Measurements from ENCODE around the gene TTC1.
"Not testable (repeated sequence)": the region's sequence is repeated elsewhere in the genome, so short reads cannot be mapped to it uniquely, and the experiment has no call there.

The TTC1 gene

DNA sequence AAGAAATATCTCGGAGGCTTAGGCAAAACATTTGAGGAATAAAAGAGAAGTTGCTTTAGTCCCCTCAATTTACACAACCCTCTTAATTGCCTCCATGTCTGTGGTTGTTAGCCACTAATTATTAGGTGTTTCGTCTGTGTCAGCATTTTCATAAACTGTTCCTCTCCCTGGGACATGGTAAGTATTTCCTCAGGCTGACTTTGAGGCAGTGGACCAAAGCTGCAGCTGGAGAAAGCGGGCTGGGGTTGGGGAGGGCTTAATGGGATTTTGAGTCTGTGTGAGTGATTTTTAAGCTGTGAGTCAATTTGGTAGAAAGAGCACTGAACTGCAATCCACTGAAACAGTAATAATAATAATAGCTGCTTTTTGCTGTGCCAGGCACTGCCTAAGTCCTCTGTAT lies 13.0 kb upstream of the TTC1 start:
- DNase-seq, result no peak

DNA sequence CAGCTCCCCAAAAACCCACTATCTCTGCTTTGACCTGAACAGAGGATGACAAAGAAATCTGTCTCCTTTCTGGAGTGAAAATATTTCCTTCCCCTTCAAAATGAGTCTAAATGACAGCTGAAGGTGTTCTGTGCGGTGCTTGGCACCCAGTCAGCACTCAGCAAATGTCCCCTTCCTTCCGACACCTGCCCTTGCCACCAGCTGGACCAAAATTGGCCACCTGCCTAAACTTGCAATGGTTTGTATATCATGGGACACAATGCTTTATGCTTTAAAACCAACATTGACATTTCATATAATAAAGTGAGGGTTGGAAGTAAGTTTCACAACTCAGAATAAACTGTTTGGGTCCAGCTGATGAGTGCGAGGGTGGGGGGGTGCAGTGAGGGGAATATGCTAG lies 7.5 kb upstream of the TTC1 start:
- no peak for DNase-seq

GRCh38 chr5:160007514-160007913 lies 1.4 kb upstream of the TTC1 start:
- DNase-seq, result no peak

- peak in 2 of 58 donors; percentile 31 to 44 for DNase-seq
Observed at GRCh38 chr5:160008529-160008876, 436 bp upstream of the TTC1 start.

GRCh38 chr5:160009591-160009989 lies 651 bp downstream of the TTC1 start:
- peak in 1 of 58 donors; percentile 32 for DNase-seq

GRCh38 chr5:160011471-160011870 lies 2.5 kb downstream of the TTC1 start:
- no peak for DNase-seq

DNA sequence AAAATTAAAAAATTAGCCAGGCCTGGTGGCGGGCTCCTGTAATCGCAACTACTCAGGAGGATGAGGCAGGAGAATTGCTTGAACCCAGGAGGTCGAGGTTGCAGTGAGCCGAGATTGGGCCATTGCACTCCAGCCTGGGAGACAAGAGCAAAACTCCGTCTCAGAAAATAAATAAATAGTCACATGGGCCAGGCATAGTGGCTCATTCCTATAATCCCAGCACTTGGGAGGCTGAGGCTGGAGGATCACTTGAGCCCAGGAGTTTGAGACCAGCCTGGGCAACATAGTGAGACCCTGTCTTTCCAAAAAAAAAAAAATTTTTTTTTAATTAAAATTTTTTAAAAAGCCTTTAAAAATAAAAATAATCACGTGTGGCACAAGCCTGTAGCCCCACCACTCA lies 5.3 kb downstream of the TTC1 start:
- not testable (repeated sequence) for DNase-seq

- no peak for DNase-seq
Observed at GRCh38 chr5:160018945-160019625, 10.1 kb downstream of the TTC1 start.

- no peak for DNase-seq
Observed at GRCh38 chr5:160020266-160020770, 11.4 kb downstream of the TTC1 start.

- DNase-seq, result no peak
Observed at GRCh38 chr5:160020964-160021363, 12.0 kb downstream of the TTC1 start.

- peak in 41 of 58 donors; percentile 1 to 74 (median 24) for DNase-seq
Observed at GRCh38 chr5:160021831-160022446, 13.0 kb downstream of the TTC1 start.

- no peak for DNase-seq
Observed at GRCh38 chr5:160023007-160023907, 14.3 kb downstream of the TTC1 start.

GRCh38 chr5:160023908-160024630 lies 15.1 kb downstream of the TTC1 start:
- DNase-seq, result no peak

- DNase-seq, result no peak
Observed at GRCh38 chr5:160029004-160029403, 20.1 kb downstream of the TTC1 start.

- DNase-seq, result no peak
Observed at GRCh38 chr5:160029540-160030139, 20.7 kb downstream of the TTC1 start.

GRCh38 chr5:160030631-160031377 lies 21.9 kb downstream of the TTC1 start:
- no peak for DNase-seq

GRCh38 chr5:160033546-160034252 lies 24.8 kb downstream of the TTC1 start:
- no peak for DNase-seq

GRCh38 chr5:160036243-160036642 lies 27.3 kb downstream of the TTC1 start:
- peak in 2 of 58 donors; percentile 7 to 10 for DNase-seq

- DNase-seq, result no peak
Observed at GRCh38 chr5:160036884-160037283, 27.9 kb downstream of the TTC1 start.
